Measurements from ENCODE around the gene PPP1R11.
"Not testable (repeated sequence)": the region's sequence is repeated elsewhere in the genome, so short reads cannot be mapped to it uniquely, and the experiment has no call there.

PPP1R11 gene

GRCh38 chr6:30100154-30100553 is 33.2 kb downstream of the PPP1R11 start:
- no peak for DNase-seq

DNA sequence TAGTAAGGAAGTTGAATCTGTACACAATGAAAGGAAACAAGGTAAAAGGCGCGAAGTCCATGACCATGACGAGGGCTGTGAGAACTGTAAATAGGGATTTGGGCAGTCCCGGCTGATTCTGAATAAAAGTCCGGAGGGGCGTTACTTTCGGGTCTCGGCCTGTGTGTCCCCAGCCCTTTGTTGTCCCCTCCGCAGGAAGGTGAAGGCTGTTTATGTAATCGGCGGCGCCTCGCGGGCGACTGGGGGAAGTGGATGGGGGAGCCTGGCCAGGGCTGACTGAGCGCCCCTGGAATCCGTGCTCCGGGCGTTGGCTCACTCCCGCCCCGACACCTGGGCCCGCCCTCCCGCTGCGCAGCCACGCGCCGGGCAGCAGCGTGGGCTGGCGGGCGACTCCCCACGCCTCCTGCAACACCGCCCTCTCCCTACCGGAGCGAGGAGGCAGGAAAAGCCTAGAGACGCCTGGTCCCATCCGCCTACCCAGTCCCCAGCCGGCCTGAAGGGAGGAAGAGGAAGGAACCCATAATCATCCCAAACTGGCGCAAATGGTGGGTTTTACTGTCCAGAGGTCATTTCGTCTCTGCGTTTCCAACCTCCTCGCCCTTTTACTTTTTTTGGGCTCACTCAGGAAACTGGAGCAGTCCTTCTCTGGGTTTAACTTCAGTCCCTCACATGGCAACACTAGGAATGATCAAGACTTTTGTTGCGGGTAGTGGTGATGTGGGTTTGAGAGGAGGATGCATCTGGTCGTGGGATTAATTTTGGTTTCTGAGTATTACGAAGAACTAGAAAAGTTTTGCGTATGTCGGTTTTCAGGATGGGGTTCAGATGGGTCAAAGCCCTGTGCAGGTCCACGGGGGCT is 33.8 kb downstream of the PPP1R11 start:
- DNase-seq: no peak

GRCh38 chr6:30101444-30102413 is 34.7 kb downstream of the PPP1R11 start:
- DNase-seq: peak; percentile 45

GRCh38 chr6:30102414-30102969 is 35.5 kb downstream of the PPP1R11 start:
- no peak for DNase-seq

DNA sequence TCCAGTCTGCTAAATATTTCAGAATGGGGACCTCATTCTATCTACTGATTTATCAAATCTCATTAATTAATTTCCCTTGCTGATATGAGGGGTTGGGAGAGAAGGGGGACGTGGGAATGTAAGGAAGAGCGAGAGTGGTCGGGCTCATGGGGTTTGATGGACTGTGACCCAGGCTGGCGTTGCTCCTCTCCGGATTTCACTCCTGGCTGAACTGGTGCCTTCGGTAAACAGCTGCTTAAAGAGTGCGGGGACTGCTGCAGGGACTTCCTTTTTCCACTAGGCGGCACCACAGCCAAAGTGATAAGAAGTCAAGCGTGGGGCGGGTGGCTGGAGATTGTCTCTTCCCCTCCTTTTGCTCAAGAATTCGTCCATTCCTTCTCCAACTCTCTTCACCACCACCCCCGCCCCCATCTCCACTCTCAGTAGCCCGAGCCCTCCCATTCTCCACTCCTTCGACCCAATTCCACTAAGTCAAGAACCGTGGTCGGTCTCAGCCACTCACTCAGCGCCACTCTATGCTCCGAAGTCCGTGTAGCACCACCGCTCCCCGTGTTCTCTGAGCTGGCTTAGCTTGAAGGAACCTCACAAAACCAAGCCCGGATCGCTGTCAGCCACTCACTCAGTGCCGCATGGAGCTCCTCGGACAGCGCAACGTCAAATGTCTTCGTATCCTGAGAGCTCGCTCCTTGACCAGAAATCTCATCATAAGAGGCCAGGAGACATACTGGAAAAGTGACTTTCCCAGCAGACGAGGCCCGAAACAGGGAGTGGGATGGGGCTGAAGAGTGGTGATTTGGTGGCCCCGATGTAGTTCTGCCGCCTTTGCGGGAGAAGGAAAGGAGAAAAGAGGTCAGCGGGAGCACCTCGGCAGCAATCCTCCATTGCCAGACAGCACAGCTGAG is 36.2 kb downstream of the PPP1R11 start:
- DNase-seq: peak; percentile 80

DNA sequence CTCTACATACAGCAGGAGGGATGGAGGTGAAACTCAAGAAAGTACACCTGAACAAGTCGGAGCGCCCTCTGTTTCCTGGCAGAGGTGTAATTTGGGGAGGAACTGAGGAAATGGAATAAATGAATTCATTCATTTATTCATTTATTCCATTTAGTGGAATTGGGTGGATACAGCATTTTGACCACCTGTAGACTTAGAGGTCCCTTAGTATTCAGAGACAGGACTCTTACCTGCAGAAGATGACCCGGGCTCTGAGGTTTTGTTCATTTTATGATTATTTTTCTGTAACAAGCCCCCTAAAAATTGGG is 36.8 kb downstream of the PPP1R11 start:
- no peak for DNase-seq

GRCh38 chr6:30104661-30105060 is 37.7 kb downstream of the PPP1R11 start:
- no peak for DNase-seq

GRCh38 chr6:30111266-30111856 is 44.4 kb downstream of the PPP1R11 start:
- DNase-seq: no peak

- DNase-seq: no peak
These were observed 45.5 kb downstream of the PPP1R11 start for GRCh38 chr6:30112402-30112994.

DNA sequence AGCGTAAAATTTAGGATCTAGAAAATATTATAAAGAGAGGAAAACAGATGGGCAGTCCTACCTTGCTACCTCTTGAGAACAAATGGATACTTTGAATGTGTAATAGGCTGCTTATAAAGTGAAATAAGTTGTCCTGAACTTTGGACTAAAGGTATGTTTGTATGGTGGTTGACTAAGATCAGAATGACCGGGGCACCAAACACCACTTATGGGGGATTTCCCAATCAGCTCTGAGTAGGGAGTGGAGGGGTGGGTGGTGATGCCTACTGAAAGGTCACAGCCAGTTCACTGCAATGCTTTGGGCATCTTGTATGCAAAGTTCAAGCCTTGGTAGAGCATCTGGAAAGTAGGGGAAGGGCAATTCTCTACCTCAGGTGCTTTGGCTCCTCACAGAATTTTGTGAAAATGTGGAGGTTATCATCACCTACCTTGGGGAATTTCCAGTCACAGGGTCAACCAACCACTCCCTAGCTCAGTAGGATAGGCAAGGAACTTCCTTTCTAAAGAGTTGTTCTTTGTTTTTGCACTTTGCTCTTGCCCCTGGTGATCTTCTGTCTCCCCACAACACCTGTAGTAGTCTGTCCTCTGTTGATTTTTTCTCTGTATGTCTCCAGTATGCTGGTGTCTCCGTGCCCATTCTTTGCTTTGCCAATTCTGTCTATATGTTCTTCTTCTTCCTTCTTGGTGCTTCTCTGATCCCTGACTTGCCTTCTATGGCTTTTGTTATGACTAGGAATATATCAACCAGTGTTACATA is 46.2 kb downstream of the PPP1R11 start, which contains the start of gene TRIM31:
Gene TRIM31, minus strand, starts transcription at position 88 of the 757 bp plus-strand sequence. CDS start 285 bp downstream, outside the sequence.
- no peak for DNase-seq

DNA sequence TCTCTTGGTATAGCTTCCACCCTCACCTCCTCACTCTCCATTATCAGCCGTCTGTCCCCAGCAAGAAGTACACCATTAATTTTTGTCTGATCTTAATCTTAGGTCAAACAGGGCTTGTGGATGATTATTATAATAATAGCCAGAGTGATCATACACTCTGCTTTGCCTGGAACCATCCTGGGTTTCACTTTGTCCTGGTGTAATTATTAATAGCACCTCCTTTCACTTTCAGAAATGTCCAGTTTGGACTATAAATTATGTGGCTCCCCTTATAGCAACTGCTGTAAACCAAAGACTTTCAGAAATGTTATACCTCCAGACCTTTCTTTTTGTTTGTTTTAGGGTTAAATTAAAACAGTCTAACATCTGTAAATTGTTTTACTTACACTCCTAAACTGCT is 46.8 kb downstream of the PPP1R11 start:
- DNase-seq: no peak

DNA sequence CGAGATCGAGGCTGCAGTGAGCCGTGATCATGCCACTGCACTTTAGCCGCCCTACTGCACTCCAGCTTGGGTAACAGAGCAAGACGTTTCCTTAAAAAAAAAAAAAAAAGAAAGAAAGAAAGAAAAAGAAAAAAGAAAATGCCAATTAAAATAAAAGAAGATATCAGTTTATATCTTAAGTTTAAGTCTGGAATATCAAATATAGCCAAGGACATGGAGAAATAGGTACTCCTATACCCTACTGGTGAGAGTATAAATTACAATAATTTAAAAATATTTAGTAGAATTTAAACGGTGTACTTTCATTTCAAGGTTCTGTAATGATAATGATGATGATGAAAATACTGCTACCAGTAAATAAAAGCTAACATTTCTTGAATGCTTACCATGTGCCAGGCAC is 49.7 kb downstream of the PPP1R11 start:
- no peak for DNase-seq

GRCh38 chr6:30118691-30119090 is 51.7 kb downstream of the PPP1R11 start:
- not testable (repeated sequence) for DNase-seq
